Sigmoid colon (tissue), 4 donors: ENCODE measurements around the gene FHIP1B.

Source experiments
- CTCF ChIP-seq, 4 experiments: fragments of 450-650 bp in 3 of 4; fragments of 200-600 bp in 1 of 4; IDR thresholded peaks; one replicate each; pipeline ENCODE4 v1.5.1; 2016 to 2019; ENCODE audit warnings: antibody characterized with exemption in 4 of 4, mild to moderate bottlenecking in 3 of 4, moderate library complexity in 2 of 4
- EP300 ChIP-seq, 4 donors: sonication (generic); formaldehyde crosslinking; IDR thresholded peaks; one replicate each; pipeline ENCODE4 v1.6.1; 2017; ENCODE audit warnings: antibody characterized with exemption in 4 of 4

GRCh38 chr11:6209801-6210200, 24.6 kb downstream of the FHIP1B start:
- TF ChIP-seq EP300 (IDR thresholded peaks at IDR 0.05) (no peak), CTCF (IDR thresholded peaks at IDR 0.05) (no peak)
